Large intestine (tissue), 3 donors: ENCODE data around the gene LIPC. TPM values are rescaled to one million over a fixed set of nuclear protein-coding genes. Genes with fewer than 3 reads are reported as not detected.

Experiments
- DNase-seq, 2 donors: peaks; one replicate each; pipeline versions ENCODE4 v3.0.0 to v3.0.0-alpha.2; 2013
- H3K27ac ChIP-seq: one replicate; pipeline ENCODE4 v1.5.1; 2013; ENCODE audit warnings: low read length
- H3K27me3 ChIP-seq: 2 replicates; pipeline ENCODE4 v1.6.1; 2013; ENCODE audit warnings: low read length; ENCODE audit not compliant: control insufficient read depth, insufficient read depth
- H3K36me3 ChIP-seq: 2 replicates; pipeline ENCODE4 v1.6.1; 2013; ENCODE audit warnings: low read length; ENCODE audit not compliant: control insufficient read depth, insufficient read depth
- H3K4me1 ChIP-seq: one replicate; pipeline ENCODE4 v1.6.1; 2013; ENCODE audit warnings: low read length; ENCODE audit not compliant: control insufficient read depth, insufficient read depth
- H3K4me3 ChIP-seq: one replicate; pipeline ENCODE4 v1.5.1; 2013; ENCODE audit warnings: low read length
- H3K9me3 ChIP-seq: one replicate; pipeline ENCODE4 v1.6.1; 2013; ENCODE audit warnings: mild to moderate bottlenecking, low read depth, low read length, moderate library complexity; ENCODE audit not compliant: control insufficient read depth
- WGBS: methylation state at CpG from one replicate; pipeline ENCODE4 v1.1.5; 2013; ENCODE audit warnings: low lambda C conversion rate; ENCODE audit not compliant: insufficient coverage; 5-methylcytosine and 5-hydroxymethylcytosine counted together
- polyA plus RNA-seq: library from polyadenylated mRNA; unstranded; fragments of 120-200 nt; gene quantifications from one replicate; pipeline ENCODE4 v1.2.1, GENCODE V29; 2013

The LIPC gene
- polyA plus RNA-seq, 1 donor: 0.25 TPM

- H3K27me3 ChIP-seq: no peaks in the 10 kb centered on the region
- H3K27ac ChIP-seq: no peak overlapping the region
These were observed 113.7 kb downstream of the LIPC start for GRCh38 chr15:58545307-58546065.

GRCh38 chr15:58546066-58546591 lies 114.3 kb downstream of the LIPC start:
- Histone ChIP-seq H3K4me3 (no peak overlapping the region), H3K27me3 (no peaks in the 10 kb centered on the region), H3K9me3 (no peaks in the 10 kb centered on the region), H3K36me3 (no peaks in the 10 kb centered on the region), H3K4me1 (no peaks in the 10 kb centered on the region), H3K27ac (no peak overlapping the region)
- no peak for DNase-seq
- WGBS: no CpG with 5 or more reads among the region's 9 CpGs

More at GRCh38 chr15:58545307-58546065, 113.7 kb downstream of the LIPC start:
- Histone ChIP-seq H3K4me3 (no peak overlapping the region), H3K36me3 (no peaks in the 10 kb centered on the region), H3K9me3 (no peaks in the 10 kb centered on the region), H3K4me1 (no peaks in the 10 kb centered on the region)
- DNase-seq: no peak
- WGBS: no CpG with 5 or more reads among the region's 18 CpGs

- H3K4me1 ChIP-seq: peaks cover 6% of the 10 kb centered on the region
- no peak overlapping the region for H3K27ac ChIP-seq
- no peak for DNase-seq
- H3K9me3 ChIP-seq: no peaks in the 10 kb centered on the region
- no peaks in the 10 kb centered on the region for H3K36me3 ChIP-seq
- no CpG with 5 or more reads among the region's 13 CpGs for WGBS
- no peak overlapping the region for H3K4me3 ChIP-seq
- H3K27me3 ChIP-seq: no peaks in the 10 kb centered on the region
These were observed 115.1 kb downstream of the LIPC start for GRCh38 chr15:58546635-58547627.

- H3K4me1 ChIP-seq: peaks cover 14% of the 10 kb centered on the region
These were observed 116.0 kb downstream of the LIPC start for GRCh38 chr15:58547628-58548307.

DNA sequence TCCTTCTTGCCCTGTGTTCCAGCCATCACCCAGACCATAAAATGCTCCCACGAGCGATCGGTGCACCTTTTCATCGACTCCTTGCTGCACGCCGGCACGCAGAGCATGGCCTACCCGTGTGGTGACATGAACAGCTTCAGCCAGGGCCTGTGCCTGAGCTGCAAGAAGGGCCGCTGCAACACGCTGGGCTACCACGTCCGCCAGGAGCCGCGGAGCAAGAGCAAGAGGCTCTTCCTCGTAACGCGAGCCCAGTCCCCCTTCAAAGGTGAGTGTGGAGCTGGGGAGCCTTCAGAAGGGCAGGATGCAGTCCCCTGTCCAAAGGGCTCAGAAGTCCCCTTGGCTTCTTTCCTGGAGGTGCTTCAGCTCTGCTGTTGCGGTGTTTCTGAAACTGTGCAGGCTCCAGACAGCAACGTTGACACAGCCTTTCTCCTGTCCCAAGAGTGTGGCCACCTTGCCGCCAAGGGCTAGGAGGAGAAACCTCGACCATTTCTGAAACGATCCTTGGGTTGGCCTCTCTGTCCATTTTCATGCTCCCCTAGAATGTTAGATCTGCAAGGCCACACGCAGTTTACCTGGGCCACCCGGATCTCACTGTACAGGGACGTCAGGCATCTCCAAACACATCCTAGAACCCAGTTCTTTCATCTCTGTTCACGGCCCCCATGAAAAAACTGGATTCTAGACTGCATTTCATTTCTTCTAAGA lies 116.7 kb downstream of the LIPC start:
- no peak overlapping the region for H3K27ac ChIP-seq

More at GRCh38 chr15:58547628-58548307, 116.0 kb downstream of the LIPC start:
- no peaks in the 10 kb centered on the region for H3K36me3 ChIP-seq
- no peak for DNase-seq
- WGBS: no CpG with 5 or more reads among the region's 9 CpGs
- no peaks in the 10 kb centered on the region for H3K9me3 ChIP-seq
- H3K27ac ChIP-seq: no peak overlapping the region
- H3K27me3 ChIP-seq: no peaks in the 10 kb centered on the region
- H3K4me3 ChIP-seq: no peak overlapping the region

DNA sequence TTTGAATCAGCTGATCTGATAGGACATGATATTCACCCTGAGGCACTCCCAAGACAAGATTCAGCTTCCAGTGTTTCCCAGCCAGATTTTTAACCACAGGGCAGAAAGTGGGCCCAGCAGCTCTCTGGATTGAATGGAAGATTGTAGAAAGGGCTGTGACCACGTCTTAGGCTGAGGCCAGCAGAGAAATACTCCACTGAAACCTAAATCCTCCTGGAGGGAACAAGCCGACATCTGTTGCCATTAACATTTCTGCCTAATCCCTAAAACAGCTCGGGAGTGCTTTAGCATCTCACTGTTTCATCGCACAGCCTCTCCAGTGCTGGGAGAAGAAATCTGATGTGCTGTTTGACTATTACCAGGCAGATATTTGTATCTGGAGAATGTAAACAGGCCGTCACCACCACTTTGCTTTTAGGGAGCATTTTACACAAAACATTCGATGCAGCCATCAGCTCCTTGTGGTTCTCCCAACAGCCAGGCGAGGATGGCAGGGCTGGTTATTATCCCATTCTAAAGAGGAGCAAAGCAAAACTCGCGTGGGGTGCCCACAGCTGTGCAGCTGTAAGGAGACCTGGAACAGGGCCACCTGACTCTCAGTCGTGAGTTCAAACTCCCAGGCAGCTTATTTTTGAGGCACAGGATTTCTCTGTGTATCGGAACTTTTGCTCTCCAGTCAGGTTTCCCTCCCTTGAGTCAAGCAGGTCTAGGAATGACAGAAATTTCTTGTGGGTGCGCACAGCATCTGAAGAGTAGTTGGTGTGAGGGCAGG lies 117.4 kb downstream of the LIPC start:
- no CpG with 5 or more reads among the region's 12 CpGs for WGBS
- H3K4me1 ChIP-seq: peaks cover 15% of the 10 kb centered on the region
- DNase-seq: no peak
- H3K36me3 ChIP-seq: no peaks in the 10 kb centered on the region
- H3K4me3 ChIP-seq: no peak overlapping the region
- no peaks in the 10 kb centered on the region for H3K9me3 ChIP-seq
- no peaks in the 10 kb centered on the region for H3K27me3 ChIP-seq
- H3K27ac ChIP-seq: no peak overlapping the region

More for the DNA sequence above, 116.7 kb downstream of the LIPC start:
- Histone ChIP-seq H3K9me3 (no peaks in the 10 kb centered on the region), H3K4me3 (no peak overlapping the region), H3K36me3 (no peaks in the 10 kb centered on the region), H3K4me1 (peaks cover 15% of the 10 kb centered on the region), H3K27me3 (no peaks in the 10 kb centered on the region)
- DNase-seq: no peak
- no CpG with 5 or more reads among the region's 26 CpGs for WGBS

DNA sequence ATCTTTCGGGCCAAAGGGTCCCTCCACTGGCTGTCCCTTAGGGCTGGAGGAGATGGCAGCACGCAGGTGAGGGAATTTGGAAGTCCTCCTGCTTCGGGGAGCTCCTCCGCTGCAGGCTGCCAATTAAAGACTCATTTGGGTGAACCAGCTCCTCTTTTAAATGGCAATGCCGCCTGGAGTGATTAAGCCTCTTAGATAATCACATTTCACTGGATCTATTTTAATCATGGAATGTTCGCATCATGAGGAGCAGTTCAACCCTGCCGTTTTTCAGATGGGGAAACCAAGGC lies 117.9 kb downstream of the LIPC start:
- H3K4me1 ChIP-seq: peaks cover 15% of the 10 kb centered on the region
- no peak overlapping the region for H3K4me3 ChIP-seq
- no peak for DNase-seq
- H3K9me3 ChIP-seq: no peaks in the 10 kb centered on the region
- no peaks in the 10 kb centered on the region for H3K36me3 ChIP-seq
- H3K27ac ChIP-seq: no peak overlapping the region
- no peaks in the 10 kb centered on the region for H3K27me3 ChIP-seq
- WGBS: no CpG with 5 or more reads among the region's 7 CpGs

- no peaks in the 10 kb centered on the region for H3K36me3 ChIP-seq
- H3K27me3 ChIP-seq: no peaks in the 10 kb centered on the region
- DNase-seq: no peak
- H3K27ac ChIP-seq: no peak overlapping the region
- no peak overlapping the region for H3K4me3 ChIP-seq
- 86% methylated on average over 4 of the region's 10 CpGs for WGBS
- peaks cover 21% of the 10 kb centered on the region for H3K4me1 ChIP-seq
- no peaks in the 10 kb centered on the region for H3K9me3 ChIP-seq
These were observed 119.4 kb downstream of the LIPC start for GRCh38 chr15:58551084-58551763.
